Kasumi-1 (cell line): ENCODE data around the gene OSR1.

Experiments used
- DNase-seq, 2 experiments: peaks; one replicate each; lab custom pipeline; 2025; lab: John Stamatoyannopoulos, UW

The OSR1 gene

DNA sequence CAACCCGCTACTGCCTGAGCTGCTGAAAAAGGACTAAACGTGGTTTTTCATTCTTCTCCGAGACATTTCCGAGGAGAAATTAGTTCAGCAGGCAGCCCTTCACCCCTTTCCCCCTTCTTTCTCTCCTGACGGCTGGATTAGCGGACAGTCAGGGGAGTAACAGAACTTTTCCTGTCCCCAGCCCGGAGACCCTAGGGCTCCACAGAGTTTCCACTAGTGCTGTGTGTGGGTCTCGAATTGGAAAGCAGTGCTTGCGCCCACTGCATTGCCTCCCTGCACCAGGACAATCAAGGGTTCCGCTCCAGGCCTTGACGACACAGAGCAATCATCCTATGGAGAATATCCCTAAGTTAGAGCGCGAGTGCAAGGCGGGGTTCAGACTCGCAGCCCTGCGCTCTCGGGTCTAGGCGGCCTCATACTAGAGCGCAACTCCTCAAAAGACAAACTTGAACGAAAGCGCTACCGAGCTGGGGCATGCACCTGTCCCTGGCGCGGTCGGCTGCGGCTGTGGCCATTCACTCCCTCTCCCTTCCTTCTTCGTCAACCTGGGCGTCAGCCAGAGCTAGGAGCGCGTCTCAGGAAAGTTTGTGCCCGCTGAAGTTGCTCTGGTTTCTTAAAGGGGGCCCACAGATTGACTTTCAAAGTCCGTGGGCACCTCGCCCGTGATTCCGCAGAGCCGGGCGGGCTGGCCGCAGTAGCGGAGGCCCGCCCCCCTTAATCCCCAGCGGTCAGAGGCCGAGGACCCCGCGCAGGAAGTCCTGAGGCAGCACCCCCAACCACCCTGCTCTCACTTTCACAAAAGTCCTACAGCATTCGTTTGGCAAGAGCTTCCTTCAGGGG is 801 bp downstream of the OSR1 start:
- DNase-seq, result no peak

DNA sequence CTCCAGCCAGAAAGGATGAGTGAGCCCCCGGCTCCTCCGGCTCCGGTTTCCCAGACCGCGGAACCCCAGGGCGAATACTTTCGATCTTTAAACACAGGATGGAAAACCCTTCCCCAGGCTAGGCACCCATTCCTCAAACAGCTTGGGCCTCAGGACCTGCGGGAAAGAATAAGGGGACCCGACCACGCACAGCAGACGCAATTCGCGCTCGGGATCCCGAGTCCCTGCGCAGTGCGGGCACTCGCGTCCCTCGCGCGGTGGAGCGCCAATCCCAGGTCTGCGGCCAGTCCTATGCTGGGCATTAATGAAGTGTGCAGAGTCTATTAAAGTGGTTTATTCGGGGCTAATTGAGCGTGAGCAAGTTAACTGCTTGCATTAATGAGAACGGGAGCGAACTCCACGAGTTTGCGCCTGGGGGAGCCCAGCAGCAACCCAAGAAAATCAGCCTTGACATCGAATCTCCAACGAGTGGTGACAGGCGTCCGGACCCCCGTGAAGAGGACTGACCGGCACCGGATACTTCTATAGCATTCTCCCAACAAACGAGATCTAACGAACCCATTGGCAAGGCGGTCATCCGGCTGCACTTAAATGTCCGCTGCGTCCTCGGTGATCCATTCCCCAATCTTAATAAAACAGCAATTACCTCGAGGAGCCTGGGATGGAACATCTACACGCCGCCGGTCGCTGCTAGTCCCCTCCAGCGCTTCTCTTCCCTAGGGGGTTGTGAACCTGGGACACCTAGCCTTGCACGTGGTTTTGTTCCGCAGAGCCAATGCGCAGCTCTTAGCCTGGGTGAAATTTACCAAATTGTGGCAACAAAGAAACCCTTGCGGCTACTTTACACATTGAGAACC is 1.6 kb downstream of the OSR1 start:
- no peak for DNase-seq

DNA sequence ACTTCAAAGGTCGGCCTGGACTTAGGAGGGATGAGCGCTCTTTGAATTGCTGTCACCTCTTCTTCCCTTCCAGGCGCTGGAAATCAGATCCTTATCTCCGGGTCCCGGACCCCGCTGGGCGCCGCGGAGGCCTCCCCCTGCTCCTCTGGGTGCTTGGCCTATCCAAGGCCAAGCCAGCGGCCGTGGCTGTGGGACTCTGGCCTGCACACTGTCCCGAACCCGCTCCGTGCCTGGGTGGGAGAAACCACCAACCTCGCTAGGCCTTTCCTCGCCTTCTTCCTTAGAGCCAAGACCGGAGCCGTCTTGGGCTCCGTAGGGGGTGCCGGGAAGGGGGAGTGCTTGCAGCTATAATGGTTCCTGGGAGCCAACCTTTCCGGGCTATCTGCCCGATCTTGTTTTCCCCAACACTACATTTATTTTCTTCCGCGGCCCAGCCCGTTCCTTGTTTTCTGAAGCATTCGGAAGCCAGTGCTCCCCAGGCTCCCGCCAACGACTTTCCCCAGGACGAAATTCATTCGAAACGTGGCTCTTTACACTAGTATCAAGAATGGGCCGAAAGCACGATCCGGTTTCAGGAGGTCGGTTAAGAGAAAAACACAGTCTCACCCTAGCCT is 2.4 kb downstream of the OSR1 start:
- no peak for DNase-seq

DNA sequence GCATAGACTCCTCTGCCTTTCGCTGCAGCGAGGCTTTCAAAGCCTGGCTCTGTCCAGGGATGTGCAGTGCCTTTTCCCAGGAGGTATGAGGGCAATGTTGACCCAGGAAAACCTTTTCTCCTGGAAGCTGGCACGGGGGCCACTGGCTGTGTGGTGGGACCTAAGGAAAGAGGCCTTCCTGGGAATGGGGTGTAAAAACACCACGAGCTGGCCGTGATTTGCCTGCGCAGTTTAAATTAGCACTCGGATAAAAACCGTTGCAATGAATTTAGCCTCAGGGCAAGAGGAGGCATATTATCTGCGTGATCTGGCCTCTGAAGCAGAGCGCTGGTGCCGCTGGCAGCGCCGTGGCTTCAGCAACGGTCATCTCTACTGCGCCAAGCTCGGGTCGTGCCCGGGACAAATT is 3.0 kb downstream of the OSR1 start:
- DNase-seq, result no peak

DNA sequence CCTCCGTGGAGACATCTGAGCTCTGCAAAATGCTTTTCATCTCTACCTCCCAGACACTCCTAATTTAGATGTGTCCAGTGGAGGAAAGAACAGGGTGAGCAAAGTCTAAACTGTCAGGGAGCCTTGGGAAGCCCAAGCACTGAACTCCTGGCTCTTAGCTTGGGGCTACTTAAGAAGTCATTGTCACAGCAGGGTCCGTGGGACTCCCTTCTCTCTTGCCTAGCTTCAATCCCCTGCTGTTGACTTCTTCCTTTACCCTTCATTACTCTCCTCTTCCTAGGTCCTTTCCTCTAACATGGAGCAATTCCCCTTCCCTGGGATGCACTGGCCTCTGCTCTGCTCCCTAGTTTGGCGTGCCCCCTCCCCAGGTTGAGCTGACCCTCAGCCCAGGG is 3.4 kb downstream of the OSR1 start:
- DNase-seq, result no peak

DNA sequence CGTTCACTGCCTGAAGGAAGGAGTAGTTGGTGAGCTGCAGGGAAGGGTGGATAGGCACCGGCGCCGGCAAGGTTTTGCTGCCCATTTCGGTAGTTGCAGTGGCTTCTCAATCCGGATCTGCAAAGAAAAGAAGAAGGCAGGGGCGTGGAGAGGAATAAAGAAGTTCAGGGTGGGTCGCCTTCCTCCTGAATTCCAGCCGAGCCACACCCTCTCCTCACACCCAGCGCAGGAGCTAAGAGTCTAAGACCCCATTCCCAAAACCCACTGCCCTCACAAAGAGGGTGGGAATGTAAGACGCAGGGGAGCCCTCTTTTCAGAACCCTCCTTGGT is 4.7 kb downstream of the OSR1 start:
- no peak for DNase-seq

DNA sequence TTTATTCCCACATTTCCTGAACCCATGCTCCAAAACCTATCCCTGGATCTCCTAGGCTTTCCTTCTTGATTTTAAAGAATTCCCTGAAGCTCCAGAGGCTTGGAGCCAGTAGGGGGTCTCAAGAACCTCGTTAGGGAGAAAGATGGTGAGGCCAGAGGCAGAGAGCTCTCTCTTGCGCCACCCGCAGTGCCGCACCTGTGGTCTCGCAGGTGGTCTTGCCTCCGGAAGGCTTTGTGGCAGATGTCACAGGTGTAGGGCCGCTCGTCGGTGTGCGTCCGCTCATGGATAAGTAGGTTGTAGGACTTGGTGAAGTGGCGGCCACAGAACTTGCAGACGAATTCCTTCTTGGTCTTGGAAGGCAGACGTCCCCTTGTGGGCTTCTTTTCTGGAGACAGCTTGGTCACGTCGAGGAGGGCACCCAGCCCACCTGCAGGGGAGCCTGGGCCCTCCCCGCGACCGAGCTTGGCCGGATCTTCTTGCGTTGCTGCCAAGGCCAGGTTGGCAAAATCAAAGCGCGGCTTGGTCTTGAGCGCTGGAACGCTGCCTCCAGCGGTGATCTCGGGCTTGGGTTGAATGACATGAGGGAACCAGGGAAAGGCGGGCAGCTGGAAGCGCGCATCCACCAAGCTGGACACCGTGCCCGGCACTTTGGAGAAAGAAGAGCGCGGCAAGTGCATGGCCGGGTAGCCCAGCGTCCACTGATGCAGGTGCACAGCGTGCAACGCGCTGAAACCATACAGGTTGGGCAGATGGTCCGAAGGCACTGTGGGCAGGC is 5.3 kb downstream of the OSR1 start:
- no peak for DNase-seq

DNA sequence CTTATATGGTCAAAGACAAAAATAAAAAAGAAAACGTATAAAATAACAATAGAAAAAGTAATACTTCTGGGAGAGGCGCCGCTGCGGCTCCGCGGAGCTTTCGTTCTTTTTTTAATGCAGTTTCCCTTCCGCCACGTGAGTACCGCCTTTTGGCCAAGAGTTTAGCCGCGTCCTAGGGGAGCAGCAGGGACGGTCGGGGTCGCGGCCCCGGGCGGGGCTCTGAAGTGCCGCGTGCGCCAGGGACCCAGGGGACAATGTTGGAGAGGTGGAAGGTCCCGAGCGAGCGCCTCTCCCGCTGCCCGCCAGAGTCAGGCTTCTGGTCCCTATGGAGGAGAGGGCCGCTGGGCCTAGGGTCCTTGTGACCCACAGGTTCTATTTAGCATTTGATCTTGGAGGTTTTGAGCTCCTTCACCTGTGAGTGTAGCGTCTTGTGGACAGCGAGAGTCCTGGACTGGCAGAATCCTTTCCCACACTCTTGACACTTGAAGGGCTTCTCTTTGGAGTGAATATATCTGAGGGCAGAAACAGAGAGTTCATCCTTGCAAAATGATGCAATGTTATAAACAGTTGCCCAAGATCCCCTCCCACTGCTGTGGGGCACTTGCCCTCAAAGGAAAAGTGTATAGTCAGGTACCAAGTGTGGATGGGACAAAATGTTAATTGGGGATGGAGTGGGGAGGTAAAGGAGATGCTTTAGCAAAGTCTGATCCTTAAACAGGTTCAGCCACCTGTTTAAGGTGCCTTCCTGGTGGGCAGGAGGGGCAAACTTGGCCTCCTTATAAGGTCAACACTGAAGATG is 6.3 kb downstream of the OSR1 start:
- no peak for DNase-seq

DNA sequence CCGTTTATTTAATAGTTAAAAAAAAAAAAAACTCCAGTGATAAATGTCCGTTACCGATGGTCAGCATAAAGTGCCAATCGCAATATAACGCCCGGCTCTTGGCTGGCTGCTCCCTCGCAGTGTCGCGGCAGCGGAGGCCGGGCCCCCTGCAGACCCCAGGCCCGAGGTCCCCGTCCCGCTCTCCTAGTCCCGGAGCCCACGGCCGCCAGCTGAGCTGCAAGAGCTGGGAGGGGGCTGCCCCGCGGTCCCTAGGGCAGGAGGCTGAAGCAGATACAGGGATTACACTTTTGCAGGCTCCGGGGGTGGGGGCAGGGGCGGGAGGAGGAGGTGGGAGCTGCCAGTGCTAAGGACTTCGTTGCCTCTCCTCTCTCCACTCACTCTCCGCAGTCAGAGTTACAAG is 6.9 kb downstream of the OSR1 start:
- no peak for DNase-seq

DNA sequence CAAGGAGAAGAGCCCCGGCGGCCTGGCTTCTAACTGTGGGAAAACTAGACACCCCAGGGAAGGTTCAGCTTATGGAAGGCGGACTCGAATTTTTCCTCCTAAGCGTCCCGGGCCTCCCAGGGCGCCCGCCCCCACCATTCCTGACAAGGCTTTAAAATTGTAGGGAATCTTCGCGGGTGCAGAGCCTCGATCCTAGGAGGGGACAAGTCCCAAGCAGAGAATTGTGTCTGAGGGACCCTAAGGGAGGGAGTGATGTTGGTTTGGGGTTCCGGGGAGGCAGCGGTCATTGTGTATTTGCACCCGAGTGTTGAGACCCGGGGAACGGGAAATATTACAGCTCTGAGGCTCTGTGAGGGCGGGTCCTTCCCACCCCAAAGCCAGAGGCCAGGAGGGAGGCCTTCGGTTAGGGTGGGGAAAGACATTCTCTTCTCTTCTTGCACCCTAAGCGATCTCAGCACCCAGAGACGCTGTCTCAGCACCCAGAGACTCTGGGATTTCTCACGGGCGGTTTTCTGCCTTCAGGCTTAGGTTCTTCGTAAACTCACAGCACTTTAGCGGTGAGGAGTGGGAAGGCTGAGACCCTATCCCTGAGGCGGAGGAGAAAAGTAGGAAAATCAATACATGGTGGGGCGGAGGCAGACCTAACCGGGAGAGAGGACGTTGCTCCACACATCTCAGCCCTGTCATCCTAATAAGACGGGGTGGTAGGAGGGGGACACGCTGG is 7.6 kb downstream of the OSR1 start:
- DNase-seq, result no peak

DNA sequence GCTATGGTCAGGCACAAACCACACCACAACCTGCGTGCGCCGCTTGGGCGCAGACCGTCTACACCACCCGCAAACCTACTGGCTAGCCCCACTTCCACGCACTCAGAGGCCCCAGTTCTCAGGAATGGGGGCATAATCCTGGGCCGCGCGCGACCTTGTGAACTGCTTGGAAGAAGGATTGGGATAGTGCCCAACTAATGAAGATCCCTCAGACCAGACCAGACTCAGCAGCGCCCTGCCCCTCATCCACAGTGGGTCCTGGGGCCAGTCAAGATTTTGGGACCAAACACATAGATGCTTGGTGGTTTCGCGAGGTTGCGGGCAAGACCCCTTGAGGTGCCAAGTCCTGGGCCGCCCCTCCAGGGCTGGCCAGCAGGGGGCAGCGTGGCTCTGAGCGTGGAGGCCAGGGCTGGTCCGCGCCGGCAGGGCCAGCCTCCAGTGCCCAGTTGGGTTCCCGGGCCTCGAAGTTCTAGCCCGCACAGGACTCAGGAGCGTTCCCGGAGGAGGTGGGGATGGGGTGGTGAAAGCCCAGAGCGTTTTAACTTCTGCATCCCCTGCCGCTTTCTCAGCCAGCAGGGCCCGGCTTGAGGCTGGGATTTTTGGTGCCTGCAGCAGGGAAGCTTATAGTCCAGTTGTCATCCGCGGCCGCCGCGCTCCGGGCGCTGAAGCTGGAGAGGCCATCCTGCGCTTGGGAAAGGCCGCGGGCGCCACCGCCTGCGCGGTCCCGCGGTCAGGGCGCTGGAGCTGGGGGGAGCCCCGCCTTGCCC is 8.3 kb downstream of the OSR1 start:
- DNase-seq, result peak in 1 of 2 experiments; percentile 6

DNA sequence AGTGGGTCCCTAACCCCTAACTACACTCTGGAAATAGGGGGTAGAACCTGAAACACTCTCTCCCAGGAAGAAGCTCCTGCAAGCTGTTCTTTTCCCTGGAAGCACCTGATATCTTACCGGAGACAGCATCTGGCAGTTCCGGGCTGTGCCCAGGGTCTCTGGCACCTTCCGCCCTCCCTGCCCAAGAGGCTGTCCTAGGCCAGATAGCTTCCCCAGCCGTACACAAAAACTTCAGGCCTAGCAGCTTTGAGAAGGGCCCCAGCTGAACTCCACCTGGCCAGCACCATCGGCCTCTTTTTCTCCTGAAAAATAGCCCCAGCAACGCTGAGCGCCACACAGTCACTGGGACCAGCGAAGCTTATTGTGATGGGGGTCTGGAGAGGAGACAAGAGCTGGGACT is 9.7 kb downstream of the OSR1 start:
- DNase-seq, result no peak

DNA sequence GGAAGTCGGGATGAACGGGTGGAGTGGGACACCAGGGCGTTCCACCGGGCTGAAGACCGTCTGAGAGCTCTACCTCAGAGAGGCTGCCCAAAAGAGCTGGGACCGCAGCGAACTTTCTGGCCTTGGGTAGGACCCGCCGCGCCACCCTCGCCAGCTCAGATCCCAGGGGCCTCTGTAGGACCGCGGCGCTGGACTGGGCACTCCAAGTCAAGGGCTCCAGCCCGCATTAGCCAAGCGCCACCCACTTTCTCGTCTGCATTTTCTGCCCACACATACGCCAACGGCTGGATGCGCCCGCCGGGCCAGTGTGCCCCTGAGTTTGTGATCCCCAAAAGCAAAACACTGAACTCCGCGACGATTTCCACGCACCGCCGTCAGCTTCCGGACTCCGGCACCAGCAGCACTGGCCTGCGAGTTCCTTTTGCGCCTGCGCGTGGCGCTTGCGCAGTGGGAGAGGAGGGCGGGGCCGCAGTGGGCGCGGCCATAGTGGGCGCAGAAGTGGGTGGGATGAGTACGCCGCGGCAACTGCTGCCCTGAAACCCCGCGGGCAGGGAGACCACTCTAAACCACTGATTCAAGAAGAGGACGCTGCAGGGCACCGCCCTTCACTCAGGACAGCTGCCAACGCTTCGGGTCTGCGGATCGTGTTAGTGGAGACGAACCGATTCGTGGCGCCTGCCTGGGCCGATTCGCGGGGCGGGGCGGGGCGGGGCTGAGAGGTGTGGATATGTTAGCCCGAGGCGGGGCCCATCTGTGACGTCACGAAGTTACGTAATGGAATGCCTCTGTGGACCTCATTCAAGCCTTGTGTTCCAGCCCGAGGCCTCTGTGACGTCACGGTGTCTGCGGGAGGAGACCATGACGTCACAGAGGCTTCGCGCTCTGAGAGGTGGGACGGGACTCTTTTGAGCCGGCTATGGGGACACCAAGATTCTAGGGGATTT is 10.5 kb downstream of the OSR1 start:
- DNase-seq, result peak; percentile 76 to 80

DNA sequence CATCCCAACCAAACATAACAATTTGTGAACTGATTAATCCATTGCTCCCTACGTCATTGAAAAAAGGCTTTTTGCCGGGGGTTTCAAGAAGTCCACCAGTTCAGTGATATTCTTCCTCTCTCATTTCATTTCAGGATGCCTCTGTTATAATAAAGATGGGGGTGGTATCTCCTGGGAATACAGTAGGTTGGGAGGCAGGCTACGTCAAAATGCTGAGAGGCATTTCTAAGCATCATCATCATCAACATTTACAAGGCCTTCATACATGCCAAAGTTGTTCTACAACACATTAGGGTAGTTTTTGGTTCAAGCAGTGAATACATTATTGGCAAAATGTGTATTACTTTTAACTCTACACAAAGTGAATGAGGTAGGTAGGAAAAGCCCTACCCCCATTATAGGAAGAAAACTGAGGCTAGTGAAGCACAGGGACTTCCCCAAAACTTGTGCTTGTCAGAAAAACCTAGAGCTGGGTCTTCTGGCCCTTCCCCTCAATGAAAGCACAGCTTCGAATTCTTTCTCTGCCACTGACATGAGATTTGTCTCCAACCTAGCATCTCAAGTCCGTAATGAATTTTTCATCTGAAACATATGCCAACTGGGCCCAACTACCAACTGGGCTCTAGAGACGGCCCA is 11.3 kb downstream of the OSR1 start:
- DNase-seq, result peak; percentile 20 to 35

DNA sequence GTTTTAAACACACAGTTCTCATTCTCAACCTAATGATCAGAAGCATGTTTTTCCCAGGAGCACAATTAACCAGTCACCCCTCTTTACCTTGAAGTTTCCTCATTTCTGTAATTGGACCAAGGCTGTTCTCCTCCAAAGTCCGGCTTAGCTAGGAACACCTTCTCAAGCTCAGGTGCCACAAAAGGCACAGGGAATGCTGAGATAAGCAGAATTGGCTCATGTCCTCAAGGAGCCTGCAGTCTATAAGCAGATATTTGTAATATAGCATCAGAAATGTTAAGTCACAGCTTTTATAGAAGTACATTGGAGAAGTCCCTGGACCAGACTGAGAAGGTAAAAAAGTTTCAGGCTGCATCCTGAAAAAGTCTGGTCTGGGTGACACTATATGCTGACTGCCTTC is 20.7 kb downstream of the OSR1 start:
- no peak for DNase-seq

DNA sequence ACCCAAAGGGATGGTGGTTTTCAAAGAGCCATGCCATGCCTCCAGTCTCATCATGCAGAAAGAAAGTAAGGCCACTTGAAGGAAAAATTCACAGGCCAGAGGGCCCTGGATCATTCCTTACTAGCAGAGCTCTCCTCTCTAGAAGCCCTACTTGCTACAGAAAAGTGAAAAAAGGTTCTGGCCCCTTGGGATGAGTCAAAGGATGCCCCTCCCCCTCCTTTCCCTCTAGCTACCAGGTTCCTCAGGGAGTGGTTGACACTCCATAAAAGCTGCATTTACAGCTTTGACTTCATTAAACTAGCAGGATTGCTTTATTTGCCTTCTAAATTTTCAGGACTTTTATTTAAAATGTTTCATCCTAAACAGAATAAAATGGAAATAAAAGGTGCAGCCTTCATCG is 21.2 kb downstream of the OSR1 start:
- DNase-seq, result no peak

DNA sequence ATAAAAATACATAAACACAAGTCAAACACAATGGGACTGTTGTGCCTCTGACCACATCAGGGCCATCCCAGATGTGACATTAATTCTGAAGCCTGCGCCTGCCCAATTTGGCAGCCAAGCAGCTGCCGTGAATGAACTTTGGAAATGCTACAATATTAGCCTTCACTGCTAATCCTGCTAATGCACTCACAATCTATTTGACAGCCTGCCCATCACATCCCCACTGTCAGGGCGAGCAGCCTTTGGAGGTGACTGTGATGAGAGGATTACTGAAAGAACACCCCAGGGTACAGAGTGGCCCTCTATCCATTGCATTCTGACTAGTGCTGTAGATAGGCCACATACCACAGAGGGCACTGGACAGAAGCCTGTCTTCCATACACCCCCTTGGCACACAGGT is 21.6 kb downstream of the OSR1 start:
- no peak for DNase-seq

DNA sequence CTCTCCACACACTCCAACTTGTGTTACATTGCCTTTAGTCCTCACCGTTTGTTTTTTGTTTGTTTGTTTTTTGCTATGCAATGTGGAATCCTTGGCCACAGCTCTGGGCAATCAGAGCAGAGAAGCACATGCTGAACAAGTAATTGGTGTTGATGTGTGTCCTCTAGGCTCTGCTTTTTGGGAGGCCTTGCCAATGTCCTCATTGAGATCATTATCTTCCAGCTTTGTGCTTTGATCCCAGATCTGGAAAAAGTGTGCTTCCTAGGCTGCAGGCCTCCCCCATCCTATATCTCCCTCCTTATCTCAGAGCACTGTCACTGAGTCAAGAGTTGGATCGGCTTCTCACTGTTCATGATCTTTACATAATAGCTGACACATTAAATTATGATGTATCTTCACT is 25.9 kb downstream of the OSR1 start:
- no peak for DNase-seq
